H1 (cell line): ENCODE measurements around the gene TNNT3.

ENCODE experiments used
- POLR2A ChIP-seq, 2 experiments: IDR thresholded peaks; 1 replicate in 1 of 2; 2 replicates in 1 of 2; pipeline ENCODE4 v1.6.1; 2011; ENCODE audit warnings: low read depth in 2 of 2, low read length in 2 of 2, mild to moderate bottlenecking in 2 of 2; ENCODE audit errors: control extremely low read depth in 1 of 2
- YY1 ChIP-seq: IDR thresholded peaks from 2 replicates; pipeline ENCODE4 v1.6.1; 2011; ENCODE audit warnings: low read depth, mild to moderate bottlenecking, low read length

- no peak for TF ChIP-seq YY1
- no peak for TF ChIP-seq POLR2A (IDR thresholded peaks at IDR 0.05; ENCODE audit: control extremely low read depth in 1 of 2, low read depth in 2 of 2, low read length in 2 of 2)
These were observed 24.1 kb downstream of the TNNT3 start for GRCh38 chr11:1943576-1943975.
